ENCODE results near the gene ANKRD1.

The ANKRD1 gene

GRCh38 chr10:90916392-90917237 lies 4.3 kb downstream of the ANKRD1 start:
- H3K27me3 ChIP-seq (ENCODE audit: low read depth, low read length): no peaks in the 10 kb centered on the region
- peaks cover 4% of the 10 kb centered on the region for H3K36me3 ChIP-seq (replicated peaks; ENCODE audit: low read depth, low read length)
- no peaks in the 10 kb centered on the region for H3K9me3 ChIP-seq (ENCODE audit: insufficient read depth, low read length)

DNA sequence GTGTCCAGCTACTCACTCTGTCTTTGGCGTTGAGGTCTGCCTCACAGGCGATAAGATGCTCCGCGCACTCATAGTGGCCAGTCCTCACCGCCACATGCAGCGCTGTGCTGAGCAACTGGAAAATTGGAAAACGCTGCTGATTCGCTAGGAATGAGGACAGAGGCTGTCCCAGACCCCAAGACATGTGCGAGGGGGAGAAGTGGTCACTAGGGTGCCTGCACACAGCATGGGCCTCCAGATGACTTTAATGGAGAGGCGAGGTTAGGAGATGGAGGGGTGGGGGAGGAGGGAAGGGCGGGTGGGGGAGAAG lies 5.2 kb downstream of the ANKRD1 start:
- Histone ChIP-seq H3K27me3 (ENCODE audit: low read depth, low read length) (no peaks in the 10 kb centered on the region), H3K4me3 (ENCODE audit: low read length) (no peak overlapping the region), H3K9ac (ENCODE audit: low read length) (no peak overlapping the region), H3K4me2 (ENCODE audit: low read length) (no peak overlapping the region), H3K79me2 (ENCODE audit: low read length) (no peaks in the 10 kb centered on the region), H2AFZ (ENCODE audit: low read depth, low read length) (no peak overlapping the region), H3K9me3 (ENCODE audit: insufficient read depth, low read length) (no peaks in the 10 kb centered on the region), H4K20me1 (ENCODE audit: insufficient read depth, low read length) (no peaks in the 10 kb centered on the region), H3K27ac (ENCODE audit: low read length) (no peak overlapping the region), H3K4me1 (ENCODE audit: low read length) (peaks cover 33% of the 10 kb centered on the region), H3K36me3 (replicated peaks; ENCODE audit: low read depth, low read length) (peaks cover 4% of the 10 kb centered on the region)
- TF ChIP-seq, protein P1, sequence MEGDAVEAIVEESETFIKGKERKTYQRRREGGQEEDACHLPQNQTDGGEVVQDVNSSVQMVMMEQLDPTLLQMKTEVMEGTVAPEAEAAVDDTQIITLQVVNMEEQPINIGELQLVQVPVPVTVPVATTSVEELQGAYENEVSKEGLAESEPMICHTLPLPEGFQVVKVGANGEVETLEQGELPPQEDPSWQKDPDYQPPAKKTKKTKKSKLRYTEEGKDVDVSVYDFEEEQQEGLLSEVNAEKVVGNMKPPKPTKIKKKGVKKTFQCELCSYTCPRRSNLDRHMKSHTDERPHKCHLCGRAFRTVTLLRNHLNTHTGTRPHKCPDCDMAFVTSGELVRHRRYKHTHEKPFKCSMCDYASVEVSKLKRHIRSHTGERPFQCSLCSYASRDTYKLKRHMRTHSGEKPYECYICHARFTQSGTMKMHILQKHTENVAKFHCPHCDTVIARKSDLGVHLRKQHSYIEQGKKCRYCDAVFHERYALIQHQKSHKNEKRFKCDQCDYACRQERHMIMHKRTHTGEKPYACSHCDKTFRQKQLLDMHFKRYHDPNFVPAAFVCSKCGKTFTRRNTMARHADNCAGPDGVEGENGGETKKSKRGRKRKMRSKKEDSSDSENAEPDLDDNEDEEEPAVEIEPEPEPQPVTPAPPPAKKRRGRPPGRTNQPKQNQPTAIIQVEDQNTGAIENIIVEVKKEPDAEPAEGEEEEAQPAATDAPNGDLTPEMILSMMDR (IDR thresholded peaks at IDR 0.05; ENCODE audit: low read depth, low read length): no peak
- TF ChIP-seq EZH2phosphoT487 (IDR thresholded peaks at IDR 0.05; ENCODE audit: low read depth): no peak

More at GRCh38 chr10:90916392-90917237, 4.3 kb downstream of the ANKRD1 start:
- no peak overlapping the region for H3K27ac ChIP-seq (ENCODE audit: low read length)
- no peak overlapping the region for H3K4me3 ChIP-seq (ENCODE audit: low read length)
- no peaks in the 10 kb centered on the region for H3K79me2 ChIP-seq (ENCODE audit: low read length)
- H3K9ac ChIP-seq (ENCODE audit: low read length): no peak overlapping the region
- H2AFZ ChIP-seq (ENCODE audit: low read depth, low read length): no peak overlapping the region
- H3K4me1 ChIP-seq (ENCODE audit: low read length): peaks cover 32% of the 10 kb centered on the region
- H3K4me2 ChIP-seq (ENCODE audit: low read length): no peak overlapping the region
- H4K20me1 ChIP-seq (ENCODE audit: insufficient read depth, low read length): no peaks in the 10 kb centered on the region
- TF ChIP-seq, protein P1 (IDR thresholded peaks at IDR 0.05; ENCODE audit: low read depth, low read length): no peak
- TF ChIP-seq EZH2phosphoT487 (IDR thresholded peaks at IDR 0.05; ENCODE audit: low read depth): no peak

- Histone ChIP-seq H3K9me3 (ENCODE audit: insufficient read depth, low read length) (no peaks in the 10 kb centered on the region), H3K79me2 (ENCODE audit: low read length) (no peaks in the 10 kb centered on the region), H3K9ac (ENCODE audit: low read length) (no peak overlapping the region), H3K4me1 (ENCODE audit: low read length) (peaks cover 33% of the 10 kb centered on the region), H3K4me2 (ENCODE audit: low read length) (peak overlapping the region; percentile 13; the same call in 1 of the 2 replicates), H3K36me3 (replicated peaks; ENCODE audit: low read depth, low read length) (peaks cover 4% of the 10 kb centered on the region), H3K27ac (ENCODE audit: low read length) (no peak overlapping the region), H2AFZ (ENCODE audit: low read depth, low read length) (no peak overlapping the region), H4K20me1 (ENCODE audit: insufficient read depth, low read length) (no peaks in the 10 kb centered on the region), H3K4me3 (ENCODE audit: low read length) (no peak overlapping the region), H3K27me3 (ENCODE audit: low read depth, low read length) (no peaks in the 10 kb centered on the region)
- TF ChIP-seq EZH2phosphoT487 (IDR thresholded peaks at IDR 0.05; ENCODE audit: low read depth): no peak
- TF ChIP-seq, protein P1 (IDR thresholded peaks at IDR 0.05; ENCODE audit: low read depth, low read length): no peak
Measured at GRCh38 chr10:90914992-90915765, 5.7 kb downstream of the ANKRD1 start.

DNA sequence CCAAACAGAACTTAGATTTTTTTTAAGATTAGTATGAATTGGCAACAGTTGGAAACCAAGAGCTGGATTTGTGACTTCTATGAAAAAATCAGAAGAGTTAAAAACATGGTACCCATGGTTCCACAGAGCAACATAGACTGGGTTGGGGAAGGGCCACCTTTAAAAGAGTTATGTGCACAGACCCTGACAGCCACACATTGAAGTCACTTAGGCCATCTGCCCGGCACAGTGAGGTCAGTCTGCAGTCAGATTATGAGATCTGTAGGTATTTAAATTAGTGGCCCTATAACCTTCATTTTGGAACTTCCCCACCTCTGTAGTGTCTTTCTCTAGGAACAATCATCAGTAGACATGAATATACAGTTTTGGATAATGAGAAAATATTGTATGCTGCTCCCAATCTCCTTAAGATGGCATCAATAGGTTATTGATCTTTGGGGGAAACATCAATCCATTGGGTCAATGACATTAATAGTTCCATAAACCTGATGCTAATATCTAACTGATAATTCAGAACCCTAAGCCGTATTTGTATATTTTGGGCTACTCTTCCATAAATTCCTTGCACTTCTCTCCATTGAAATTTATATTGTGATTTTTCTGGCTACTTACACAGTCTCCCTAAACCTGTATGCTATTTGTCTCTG lies 7.0 kb downstream of the ANKRD1 start:
- no peaks in the 10 kb centered on the region for H4K20me1 ChIP-seq (ENCODE audit: insufficient read depth, low read length)
- TF ChIP-seq, protein P1 (IDR thresholded peaks at IDR 0.05; ENCODE audit: low read depth, low read length): no peak
- TF ChIP-seq EZH2phosphoT487 (IDR thresholded peaks at IDR 0.05; ENCODE audit: low read depth): no peak
- H3K27ac ChIP-seq (ENCODE audit: low read length): no peak overlapping the region
- no peak overlapping the region for H3K4me3 ChIP-seq (ENCODE audit: low read length)
- no peaks in the 10 kb centered on the region for H3K9me3 ChIP-seq (ENCODE audit: insufficient read depth, low read length)
- peaks cover 33% of the 10 kb centered on the region for H3K4me1 ChIP-seq (ENCODE audit: low read length)
- H3K27me3 ChIP-seq (ENCODE audit: low read depth, low read length): no peaks in the 10 kb centered on the region
- no peak overlapping the region for H3K9ac ChIP-seq (ENCODE audit: low read length)
- H2AFZ ChIP-seq (ENCODE audit: low read depth, low read length): no peak overlapping the region
- H3K36me3 ChIP-seq (replicated peaks; ENCODE audit: low read depth, low read length): peaks cover 6% of the 10 kb centered on the region
- H3K79me2 ChIP-seq (ENCODE audit: low read length): no peaks in the 10 kb centered on the region
- H3K4me2 ChIP-seq (ENCODE audit: low read length): 0 out of 2 replicates have a peak overlapping the region, but pooled peaks have one; percentile 8

Measured in OCI-LY3 (cell line).